Measurements from ENCODE around the gene NMT1. TPM values are rescaled to one million over a fixed set of nuclear protein-coding genes. Genes with fewer than 3 reads are reported as not detected.

The NMT1 gene
- total and polyA plus RNA-seq, 2 of the 13 experiments (the other 11 are each of a cell fraction or from before 2014, with no cell fraction given) = 75.7 to 142 TPM

GRCh38 chr17:45060382-45060796 is 728 bp upstream of the NMT1 start (continued):
- TF ChIP-seq, protein P1, sequence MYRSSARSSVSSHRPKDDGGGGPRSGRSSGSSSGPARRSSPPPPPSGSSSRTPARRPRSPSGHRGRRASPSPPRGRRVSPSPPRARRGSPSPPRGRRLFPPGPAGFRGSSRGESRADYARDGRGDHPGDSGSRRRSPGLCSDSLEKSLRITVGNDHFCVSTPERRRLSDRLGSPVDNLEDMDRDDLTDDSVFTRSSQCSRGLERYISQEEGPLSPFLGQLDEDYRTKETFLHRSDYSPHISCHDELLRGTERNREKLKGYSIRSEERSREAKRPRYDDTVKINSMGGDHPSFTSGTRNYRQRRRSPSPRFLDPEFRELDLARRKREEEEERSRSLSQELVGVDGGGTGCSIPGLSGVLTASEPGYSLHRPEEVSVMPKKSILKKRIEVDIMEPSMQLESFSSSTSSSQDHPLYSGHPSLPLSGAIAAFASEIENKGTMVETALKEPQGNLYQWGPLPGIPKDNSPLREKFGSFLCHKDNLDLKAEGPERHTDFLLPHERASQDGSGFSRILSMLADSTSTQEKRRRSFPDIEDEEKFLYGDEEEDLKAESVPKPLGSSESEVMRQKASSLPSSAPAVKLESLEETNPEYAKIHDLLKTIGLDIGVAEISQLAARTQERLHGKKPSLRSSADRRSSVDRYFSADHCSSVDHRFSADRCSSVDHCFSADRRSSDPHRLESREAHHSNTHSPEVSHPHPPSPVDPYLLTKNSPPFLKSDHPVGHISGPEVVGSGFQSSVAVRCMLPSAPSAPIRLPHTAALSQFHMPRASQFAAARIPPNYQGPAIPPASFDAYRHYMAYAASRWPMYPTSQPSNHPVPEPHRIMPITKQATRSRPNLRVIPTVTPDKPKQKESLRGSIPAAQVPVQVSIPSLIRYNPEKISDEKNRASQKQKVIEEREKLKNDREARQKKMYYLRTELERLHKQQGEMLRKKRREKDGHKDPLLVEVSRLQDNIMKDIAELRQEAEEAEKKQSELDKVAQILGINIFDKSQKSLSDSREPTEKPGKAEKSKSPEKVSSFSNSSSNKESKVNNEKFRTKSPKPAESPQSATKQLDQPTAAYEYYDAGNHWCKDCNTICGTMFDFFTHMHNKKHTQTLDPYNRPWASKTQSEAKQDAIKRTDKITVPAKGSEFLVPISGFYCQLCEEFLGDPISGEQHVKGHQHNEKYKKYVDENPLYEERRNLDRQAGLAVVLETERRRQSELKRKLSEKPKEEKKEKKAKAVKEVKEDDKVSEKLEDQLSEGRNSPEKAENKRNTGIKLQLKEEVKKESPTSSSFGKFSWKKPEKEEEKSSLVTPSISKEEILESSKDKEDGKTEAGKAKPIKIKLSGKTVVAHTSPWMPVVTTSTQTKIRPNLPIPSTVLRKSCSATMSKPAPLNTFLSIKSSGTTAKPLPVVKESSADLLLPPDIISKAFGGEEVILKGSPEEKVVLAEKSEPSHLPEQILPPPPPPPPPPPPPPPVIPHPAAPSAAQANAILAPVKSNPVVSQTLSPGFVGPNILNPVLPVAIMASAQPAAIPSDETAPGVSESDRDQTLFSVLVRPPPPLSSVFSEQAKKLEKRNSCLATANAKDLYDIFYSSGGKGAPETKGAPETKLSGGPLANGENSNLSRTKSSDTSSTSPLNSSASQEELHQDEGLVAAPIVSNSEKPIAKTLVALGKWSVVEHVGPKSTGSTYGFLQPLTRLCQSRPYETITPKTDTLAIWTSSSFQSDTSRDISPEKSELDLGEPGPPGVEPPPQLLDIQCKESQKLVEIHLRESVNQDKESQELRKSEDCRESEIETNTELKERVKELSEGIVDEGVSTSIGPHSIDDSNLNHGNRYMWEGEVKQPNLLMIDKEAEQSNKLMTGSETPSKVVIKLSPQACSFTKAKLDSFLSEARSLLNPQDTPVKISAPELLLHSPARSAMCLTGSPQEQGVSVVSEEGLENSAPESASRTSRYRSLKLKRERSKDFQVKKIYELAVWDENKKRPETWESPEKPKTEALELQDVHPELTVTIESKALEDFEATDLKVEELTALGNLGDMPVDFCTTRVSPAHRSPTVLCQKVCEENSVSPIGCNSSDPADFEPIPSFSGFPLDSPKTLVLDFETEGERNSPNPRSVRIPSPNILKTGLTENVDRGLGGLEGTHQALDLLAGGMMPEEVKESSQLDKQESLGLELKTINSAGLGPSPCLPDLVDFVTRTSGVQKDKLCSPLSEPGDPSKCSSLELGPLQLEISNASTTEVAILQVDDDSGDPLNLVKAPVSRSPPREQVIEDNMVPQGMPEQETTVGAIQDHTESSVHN (CRISPR knock-in tag; IDR thresholded peaks at IDR 0.05) = no peak
- TF ChIP-seq ISX (CRISPR knock-in tag; conservative IDR thresholded peaks at IDR 0.05) (0 out of 2 replicates have a peak, but pooled peaks have one; percentile 89), KDM1A (CRISPR knock-in tag; IDR thresholded peaks at IDR 0.05) (no peak), MBNL3 (CRISPR knock-in tag; conservative IDR thresholded peaks at IDR 0.05) (no peak), ZNF446 (CRISPR knock-in tag; IDR thresholded peaks at IDR 0.05) (peak; percentile 42; the same call in 1 of the 2 replicates), SP1 (IDR thresholded peaks at IDR 0.05) (no peak), SP1 (CRISPR knock-in tag; IDR thresholded peaks at IDR 0.05) (no peak), ZNF326 (CRISPR knock-in tag; IDR thresholded peaks at IDR 0.05; ENCODE audit: borderline replicate concordance) (no peak), ZBTB7B (CRISPR knock-in tag; IDR thresholded peaks at IDR 0.05) (no peak), MLX (CRISPR knock-in tag; IDR thresholded peaks at IDR 0.05) (no peak), ZNF260 (CRISPR knock-in tag; IDR thresholded peaks at IDR 0.05; ENCODE audit: borderline replicate concordance, low read depth) (no peak), EP300 (IDR thresholded peaks at IDR 0.05; ENCODE audit: low read depth in 2 of 2, low read length in 2 of 2) (no peak), EP300 (CRISPR knock-in tag; IDR thresholded peaks at IDR 0.05; ENCODE audit: borderline replicate concordance) (no peak), CSRNP1 (CRISPR knock-in tag; IDR thresholded peaks at IDR 0.05) (no peak), ARID4A (CRISPR knock-in tag; IDR thresholded peaks at IDR 0.05; ENCODE audit: borderline replicate concordance) (no peak), ZNF577 (CRISPR knock-in tag; IDR thresholded peaks at IDR 0.05; ENCODE audit: borderline replicate concordance, low read depth) (0 out of 2 replicates have a peak, but pooled peaks have one; percentile 63)

Data from HepG2 (cell line).